Cortex of kidney (tissue), 1 donor: ENCODE results near the gene RSPH9.
"Not testable (repeated sequence)": the region's sequence is repeated elsewhere in the genome, so short reads cannot be mapped to it uniquely, and the experiment has no call there.

ENCODE experiments used
- DNase-seq: peaks from one replicate; lab custom pipeline; 2025; lab: John Stamatoyannopoulos, UW

The RSPH9 gene

GRCh38 chr6:43629104-43629504 is 15.7 kb upstream of the RSPH9 start, which contains the start of gene GTPBP2:
Gene GTPBP2 (minus strand): TSS chr6:43629264. CDS start chr6:43629162, 102 bp downstream.
- no peak for DNase-seq

GRCh38 chr6:43629505-43630300 is 15.1 kb upstream of the RSPH9 start:
- no peak for DNase-seq

- no peak for DNase-seq
These were observed 13.7 kb upstream of the RSPH9 start for GRCh38 chr6:43630980-43631619.

GRCh38 chr6:43633002-43633401 is 11.8 kb upstream of the RSPH9 start:
- not testable (repeated sequence) for DNase-seq

GRCh38 chr6:43634702-43635303 is 10.0 kb upstream of the RSPH9 start:
- no peak for DNase-seq

GRCh38 chr6:43635387-43636307 is 9.2 kb upstream of the RSPH9 start, which contains the start of gene MAD2L1BP:
Gene MAD2L1BP (plus strand): TSS chr6:43635840. CDS start chr6:43635876, 36 bp downstream.
- no peak for DNase-seq

GRCh38 chr6:43636308-43636659 is 8.6 kb upstream of the RSPH9 start:
- no peak for DNase-seq

- no peak for DNase-seq
These were observed 4.6 kb upstream of the RSPH9 start for GRCh38 chr6:43639984-43640800.

GRCh38 chr6:43645613-43645964 is 753 bp downstream of the RSPH9 start:
- no peak for DNase-seq

- no peak for DNase-seq
These were observed 2.8 kb downstream of the RSPH9 start for GRCh38 chr6:43647613-43648012.

GRCh38 chr6:43648248-43648647 is 3.4 kb downstream of the RSPH9 start:
- no peak for DNase-seq

GRCh38 chr6:43652822-43653221 is 8.0 kb downstream of the RSPH9 start:
- not testable (repeated sequence) for DNase-seq

GRCh38 chr6:43657221-43657802 is 12.5 kb downstream of the RSPH9 start:
- DNase-seq = no peak

GRCh38 chr6:43658161-43658560 is 13.3 kb downstream of the RSPH9 start:
- no peak for DNase-seq

GRCh38 chr6:43662948-43663347 is 18.1 kb downstream of the RSPH9 start:
- DNase-seq = not testable (repeated sequence)

GRCh38 chr6:43665376-43665775 is 20.5 kb downstream of the RSPH9 start:
- DNase-seq = no peak

- DNase-seq = no peak
These were observed 21.5 kb downstream of the RSPH9 start for GRCh38 chr6:43666196-43666920.

- DNase-seq = no peak
These were observed 22.7 kb downstream of the RSPH9 start for GRCh38 chr6:43667245-43668150.
